Mesendoderm (in vitro differentiated cells): ENCODE data around the gene MTG1.

Experiments
- DNase-seq: peaks from one replicate; pipeline ENCODE4 v3.0.0; 2013
- H2AK5ac ChIP-seq: 2 replicates; pipeline ENCODE4 v1.6.1; 2013; ENCODE audit warnings: low read length, inconsistent platforms
- H2BK120ac ChIP-seq: 2 replicates; pipeline ENCODE4 v1.6.1; 2013; ENCODE audit warnings: low read depth, mild to moderate bottlenecking, low read length, moderate library complexity, mixed read lengths
- H2BK15ac ChIP-seq: replicated peaks from 2 replicates; pipeline ENCODE4 v1.6.1; 2013; ENCODE audit warnings: low read depth, mild to moderate bottlenecking, moderate library complexity
- H2BK5ac ChIP-seq: 2 replicates; pipeline ENCODE4 v1.6.1; 2013; ENCODE audit warnings: low read length, inconsistent platforms
- H3K18ac ChIP-seq: 2 replicates; pipeline ENCODE4 v1.6.1; 2013; ENCODE audit warnings: mild to moderate bottlenecking, low read length, mixed read lengths
- H3K23ac ChIP-seq: one replicate; pipeline ENCODE4 v1.6.1; 2013; ENCODE audit warnings: low read length
- H3K27ac ChIP-seq: 2 replicates; pipeline ENCODE4 v1.5.1; 2013; ENCODE audit warnings: low read depth, mild to moderate bottlenecking, inconsistent platforms, low read length, moderate library complexity
- H3K27me3 ChIP-seq: 2 replicates; pipeline ENCODE4 v1.6.1; 2013; ENCODE audit warnings: low read length, control low read depth, mild to moderate bottlenecking, inconsistent platforms; ENCODE audit not compliant: insufficient read depth, poor library complexity
- H3K36me3 ChIP-seq: 2 replicates; pipeline ENCODE4 v1.6.1; 2013; ENCODE audit warnings: low read length, inconsistent platforms; ENCODE audit not compliant: control insufficient read depth, insufficient read depth
- H3K4ac ChIP-seq: one replicate; pipeline ENCODE4 v1.6.1; 2013; ENCODE audit warnings: low read depth, mild to moderate bottlenecking, low read length, moderate library complexity
- H3K4me1 ChIP-seq: 2 replicates; pipeline ENCODE4 v1.6.1; 2013; ENCODE audit warnings: low read depth, low read length, inconsistent platforms; ENCODE audit not compliant: control insufficient read depth
- H3K4me2 ChIP-seq: 2 replicates; pipeline ENCODE4 v1.6.1; 2013; ENCODE audit warnings: low read length
- H3K4me3 ChIP-seq: 2 replicates; pipeline ENCODE4 v1.5.1; 2013; ENCODE audit warnings: mild to moderate bottlenecking, low read length
- H3K56ac ChIP-seq: one replicate; pipeline ENCODE4 v1.6.1; 2013; ENCODE audit warnings: low read length
- H3K79me1 ChIP-seq: 2 replicates; pipeline ENCODE4 v1.6.1; 2013; ENCODE audit warnings: low read length, inconsistent platforms
- H3K79me2 ChIP-seq: 2 replicates; pipeline ENCODE4 v1.6.1; 2013; ENCODE audit warnings: mild to moderate bottlenecking, low read length; ENCODE audit not compliant: control insufficient read depth, insufficient read depth
- H3K9ac ChIP-seq: 2 replicates; pipeline ENCODE4 v1.6.1; 2013; ENCODE audit warnings: low read length, inconsistent platforms
- H4K5ac ChIP-seq: one replicate; pipeline ENCODE4 v1.6.1; 2013; ENCODE audit warnings: low read length
- H4K8ac ChIP-seq: one replicate; pipeline ENCODE4 v1.6.1; 2013; ENCODE audit warnings: low read depth, mild to moderate bottlenecking, control low read depth, low read length, moderate library complexity
- WGBS: extraction: QIAGEN DNeasy Blood & Tissue Kit; methylation state at CpG from one replicate; pipeline ENCODE4 v1.1.7; 2013; ENCODE audit warnings: low lambda C conversion rate, missing lambda C conversion rate; ENCODE audit not compliant: insufficient coverage; ENCODE audit errors: extremely low coverage; 5-methylcytosine and 5-hydroxymethylcytosine counted together

The MTG1 gene

DNA sequence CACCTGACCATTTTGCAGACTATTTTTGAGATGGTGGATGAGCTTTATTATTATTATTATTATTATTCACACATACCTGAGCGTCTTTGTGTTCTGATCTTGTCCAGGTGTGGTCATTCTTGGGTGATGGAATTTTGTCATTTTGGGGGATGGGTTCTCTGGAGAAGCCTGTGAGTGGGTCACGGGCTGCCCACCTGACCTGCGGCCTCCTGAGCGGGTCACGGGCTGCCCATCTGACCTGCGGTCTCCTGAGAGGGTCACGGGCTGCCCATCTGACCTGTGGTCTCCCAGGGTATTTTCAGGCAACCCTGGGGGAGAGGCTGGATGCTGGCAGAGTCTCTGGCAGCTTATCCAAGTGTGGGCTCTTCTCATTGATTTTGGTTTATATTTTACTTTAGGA is 67.1 kb downstream of the MTG1 start:
- Histone ChIP-seq H2AK5ac (no peak overlapping the region), H3K27ac (no peak overlapping the region), H3K79me2 (no peaks in the 10 kb centered on the region), H3K56ac (no peak overlapping the region), H4K5ac (no peak overlapping the region), H2BK5ac (no peak overlapping the region), H4K8ac (no peak overlapping the region), H3K27me3 (no peaks in the 10 kb centered on the region), H3K36me3 (no peaks in the 10 kb centered on the region), H3K79me1 (no peaks in the 10 kb centered on the region), H3K4me2 (no peak overlapping the region), H2BK120ac (no peak overlapping the region), H3K4ac (no peak overlapping the region), H3K23ac (no peak overlapping the region), H3K9ac (no peak overlapping the region), H2BK15ac (no peak overlapping the region), H3K18ac (no peak overlapping the region), H3K4me1 (no peaks in the 10 kb centered on the region), H3K4me3 (no peak overlapping the region)
- no CpG with 5 or more reads among the region's 7 CpGs for WGBS
- DNase-seq: no peak

DNA sequence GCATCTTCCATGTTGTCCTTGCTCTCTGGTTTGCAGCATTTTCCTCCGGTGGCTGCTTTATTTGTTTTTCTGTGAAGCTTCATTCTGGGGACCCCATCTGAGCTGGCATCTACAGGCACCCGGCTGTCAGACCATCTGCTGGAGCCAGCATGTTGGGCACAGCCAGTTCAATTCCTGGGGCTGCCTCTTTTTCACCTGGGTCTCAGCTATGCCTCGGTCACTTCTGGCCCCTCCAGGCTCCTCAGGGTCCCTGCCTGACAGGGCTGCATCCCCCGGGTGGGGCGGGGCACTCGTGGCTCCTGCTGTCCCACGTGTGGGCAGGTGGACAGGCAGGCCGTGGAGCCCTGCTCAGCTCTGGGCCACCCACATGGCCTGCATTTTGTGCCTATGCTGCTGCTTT is 67.9 kb downstream of the MTG1 start:
- Histone ChIP-seq H4K5ac (no peak overlapping the region), H3K23ac (no peak overlapping the region), H3K79me2 (no peaks in the 10 kb centered on the region), H3K4me1 (no peaks in the 10 kb centered on the region), H3K56ac (no peak overlapping the region), H3K18ac (no peak overlapping the region), H3K79me1 (no peaks in the 10 kb centered on the region), H2BK120ac (no peak overlapping the region), H3K4me2 (no peak overlapping the region), H3K27me3 (no peaks in the 10 kb centered on the region), H4K8ac (no peak overlapping the region), H2AK5ac (no peak overlapping the region), H2BK15ac (no peak overlapping the region), H3K4me3 (no peak overlapping the region), H2BK5ac (no peak overlapping the region), H3K4ac (no peak overlapping the region), H3K36me3 (no peaks in the 10 kb centered on the region), H3K27ac (no peak overlapping the region), H3K9ac (no peak overlapping the region)
- WGBS: no CpG with 5 or more reads among the region's 8 CpGs
- DNase-seq: no peak

DNA sequence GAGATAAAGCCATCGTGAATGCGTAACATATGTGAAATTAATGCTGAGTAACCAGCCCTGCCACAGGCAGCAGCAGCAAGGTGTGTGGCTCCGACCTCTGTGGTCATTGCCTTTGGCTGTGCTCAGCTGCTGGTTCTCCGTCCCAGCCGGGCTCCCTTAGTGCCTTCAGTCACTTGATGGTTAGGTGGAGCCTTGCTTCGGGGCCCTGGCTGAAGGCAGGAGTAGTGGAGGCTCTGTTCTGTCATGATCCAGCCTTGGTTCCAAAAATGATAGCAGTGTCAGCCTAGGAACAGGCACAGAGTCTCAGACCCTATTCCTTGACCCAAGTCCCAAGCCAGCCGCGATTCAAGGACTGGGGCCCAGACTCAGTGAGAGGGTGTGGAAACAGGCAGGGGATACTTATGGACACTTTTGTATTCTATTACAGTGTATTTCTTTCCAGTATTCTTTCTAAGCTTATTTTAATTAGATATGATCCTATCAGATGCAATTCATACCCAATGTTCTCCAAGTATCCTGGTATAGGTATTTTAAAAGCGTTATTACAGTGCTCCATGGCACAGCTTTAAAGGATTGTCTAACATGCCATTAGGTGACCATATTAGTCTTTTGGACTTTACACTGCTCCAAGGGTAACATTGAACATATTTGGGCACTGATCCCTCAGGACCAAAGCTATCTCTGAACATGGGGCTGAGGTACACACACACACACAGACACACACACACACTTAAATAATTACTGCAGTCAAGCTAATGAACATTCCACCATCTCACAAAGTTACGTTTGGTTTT is 68.8 kb downstream of the MTG1 start:
- Histone ChIP-seq H3K36me3 (no peaks in the 10 kb centered on the region), H2BK15ac (no peak overlapping the region), H3K23ac (no peak overlapping the region), H3K79me2 (no peaks in the 10 kb centered on the region), H3K27me3 (no peaks in the 10 kb centered on the region), H3K27ac (no peak overlapping the region), H4K8ac (no peak overlapping the region), H3K4ac (no peak overlapping the region), H2BK5ac (no peak overlapping the region), H3K9ac (no peak overlapping the region), H2AK5ac (no peak overlapping the region), H3K4me1 (no peaks in the 10 kb centered on the region), H3K56ac (no peak overlapping the region), H3K79me1 (no peaks in the 10 kb centered on the region), H3K4me2 (no peak overlapping the region), H3K18ac (no peak overlapping the region), H4K5ac (no peak overlapping the region), H3K4me3 (no peak overlapping the region), H2BK120ac (no peak overlapping the region)
- WGBS: no CpG with 5 or more reads among the region's 10 CpGs
- DNase-seq: no peak

DNA sequence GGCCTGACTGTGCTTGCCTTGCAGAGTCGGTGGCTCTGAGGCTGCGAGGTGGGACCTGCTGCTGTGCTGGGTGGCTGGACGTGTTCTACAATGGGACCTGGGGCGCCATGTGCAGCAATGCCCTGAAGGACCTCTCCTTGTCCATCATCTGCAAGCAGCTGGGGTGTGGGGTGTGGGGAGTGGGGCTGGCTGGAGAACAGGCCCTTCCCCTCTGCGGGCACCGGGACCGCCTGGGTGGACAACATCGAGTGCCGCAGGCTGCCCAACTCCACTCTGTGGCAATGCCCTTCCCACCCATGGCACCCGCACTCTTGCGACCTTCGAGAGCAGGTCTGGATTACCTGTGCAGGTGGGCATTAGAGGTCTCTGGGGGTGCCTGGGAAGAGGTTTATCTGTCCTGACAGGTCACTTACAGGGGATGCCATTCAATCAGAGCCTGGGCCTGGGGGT is 70.7 kb downstream of the MTG1 start:
- no peak overlapping the region for H3K27ac ChIP-seq
- H3K9ac ChIP-seq: no peak overlapping the region
- H3K4me3 ChIP-seq: no peak overlapping the region
- H3K36me3 ChIP-seq: no peaks in the 10 kb centered on the region
- no peak overlapping the region for H2BK5ac ChIP-seq
- H3K4ac ChIP-seq: no peak overlapping the region
- H2BK15ac ChIP-seq: no peak overlapping the region
- WGBS: no CpG with 5 or more reads among the region's 12 CpGs
- H2AK5ac ChIP-seq: no peak overlapping the region
- H4K8ac ChIP-seq: no peak overlapping the region
- H3K79me1 ChIP-seq: no peaks in the 10 kb centered on the region
- no peak overlapping the region for H2BK120ac ChIP-seq
- H3K79me2 ChIP-seq: no peaks in the 10 kb centered on the region
- H3K56ac ChIP-seq: no peak overlapping the region
- H3K23ac ChIP-seq: no peak overlapping the region
- H3K27me3 ChIP-seq: no peaks in the 10 kb centered on the region
- no peaks in the 10 kb centered on the region for H3K4me1 ChIP-seq
- no peak overlapping the region for H3K4me2 ChIP-seq
- no peak overlapping the region for H4K5ac ChIP-seq
- DNase-seq: no peak
- no peak overlapping the region for H3K18ac ChIP-seq

DNA sequence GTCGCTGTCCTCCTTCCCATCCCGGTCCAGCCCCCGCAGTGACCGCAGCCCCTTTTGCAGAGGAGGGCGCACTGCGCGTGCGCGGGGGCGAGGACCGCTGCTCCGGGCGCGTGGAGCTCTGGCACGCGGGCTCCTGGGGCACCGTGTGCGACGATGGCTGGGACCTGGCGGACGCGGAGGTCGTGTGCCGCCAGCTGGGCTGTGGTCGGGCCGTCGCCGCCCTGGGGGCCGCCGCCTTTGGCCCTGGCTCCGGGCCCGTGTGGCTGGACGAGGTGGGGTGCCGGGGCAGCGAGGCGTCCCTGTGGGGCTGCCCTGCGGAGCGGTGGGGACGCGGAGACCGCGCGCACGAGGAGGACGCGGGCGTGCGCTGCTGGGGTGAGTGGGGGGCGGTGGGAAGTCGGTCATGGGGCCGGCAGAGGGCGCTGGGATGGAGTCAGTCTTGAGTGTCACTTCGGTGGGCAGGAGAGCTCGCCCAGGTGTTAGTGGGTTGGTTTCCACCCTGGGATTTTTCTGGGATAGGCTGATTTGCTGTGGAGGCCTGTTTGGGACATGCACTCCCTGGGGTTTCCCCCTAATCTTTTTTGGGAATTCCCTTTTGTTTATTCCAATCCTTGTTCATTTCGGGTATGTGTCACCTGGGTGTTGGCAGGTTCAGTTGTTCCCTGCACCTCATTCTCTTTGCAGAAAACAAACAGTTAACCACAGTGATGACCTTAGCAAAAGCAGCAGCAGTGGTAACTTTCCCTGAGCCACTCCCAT is 71.4 kb downstream of the MTG1 start:
- no peak overlapping the region for H2BK15ac ChIP-seq
- no peak overlapping the region for H4K5ac ChIP-seq
- no peak overlapping the region for H4K8ac ChIP-seq
- no peak overlapping the region for H3K4me2 ChIP-seq
- H3K27me3 ChIP-seq: no peaks in the 10 kb centered on the region
- H3K79me1 ChIP-seq: no peaks in the 10 kb centered on the region
- H2BK120ac ChIP-seq: no peak overlapping the region
- no peak overlapping the region for H3K27ac ChIP-seq
- H3K4me3 ChIP-seq: no peak overlapping the region
- no peak overlapping the region for H2AK5ac ChIP-seq
- no peaks in the 10 kb centered on the region for H3K79me2 ChIP-seq
- H3K4me1 ChIP-seq: no peaks in the 10 kb centered on the region
- WGBS: no CpG with 5 or more reads among the region's 55 CpGs
- no peak overlapping the region for H3K18ac ChIP-seq
- no peak overlapping the region for H3K56ac ChIP-seq
- no peak overlapping the region for H3K23ac ChIP-seq
- H2BK5ac ChIP-seq: no peak overlapping the region
- no peak overlapping the region for H3K9ac ChIP-seq
- H3K4ac ChIP-seq: no peak overlapping the region
- H3K36me3 ChIP-seq: no peaks in the 10 kb centered on the region
- no peak for DNase-seq
